ENCODE data around the gene CCM2.

GRCh38 chr7:45081670-45081974 is 81.6 kb downstream of the CCM2 start:
- TF ChIP-seq CTCF (IDR thresholded peaks at IDR 0.05; ENCODE audit: insufficient read depth, low read depth, low read length) = no peak
- no peak for TF ChIP-seq EZH2 (IDR thresholded peaks at IDR 0.05; ENCODE audit: insufficient read depth, low read length)

All from astrocyte (in vitro differentiated cells and primary cell).